H1 (cell line): ENCODE measurements around the gene DRAM1. TPM values are rescaled to one million over a fixed set of nuclear protein-coding genes. Genes with fewer than 3 reads are reported as not detected.

Source experiments
- CBX5 ChIP-seq: fragments of 300-800, 300-1000 bp; sonication (generic); IDR thresholded peaks from 2 replicates; pipeline ENCODE4 v1.7.1; 2016; ENCODE audit warnings: antibody characterized with exemption, low read length, low read depth
- CREB1 ChIP-seq: IDR thresholded peaks from 2 replicates; pipeline ENCODE4 v1.6.1; 2012; ENCODE audit warnings: inconsistent platforms
- POU5F1 ChIP-seq: IDR thresholded peaks from 2 replicates; pipeline ENCODE4 v1.6.1; 2011; ENCODE audit warnings: low read depth, mild to moderate bottlenecking, low read length, moderate library complexity
- SIX5 ChIP-seq: IDR thresholded peaks from 2 replicates; pipeline ENCODE4 v1.6.1; 2011; ENCODE audit warnings: mild to moderate bottlenecking, low read depth, low read length
- TBP ChIP-seq: IDR thresholded peaks from 2 replicates; pipeline ENCODE4 v1.6.1; 2011; ENCODE audit warnings: low read depth, low read length, improper control_type of control experiment
- polyA plus RNA-seq, 7 experiments: library from polyadenylated mRNA; depleted of rRNA in 3 of 7; stranded (reverse) in 5 of 7; unstranded in 2 of 7; fragments of >200 nt in 5 of 7; fragments of 200-250 nt in 2 of 7; gene quantifications; 1 replicate in 5 of 7; 2 replicates in 1 of 7; 4 replicates in 1 of 7; pipeline versions ENCODE4 v1.2.1 to v1.2.3, GENCODE V29; 2011 to 2013; ENCODE audit warnings: missing spikeins in 2 of 7, mixed read lengths in 2 of 7
- total RNA-seq: library from RNA; stranded (reverse); fragmentation: NEBNext Ultra II Directional; extraction: Animal tissue kit (Norgen Biotek cat#: 25700); gene quantifications from 2 replicates; pipeline ENCODE4 v1.2.1, GENCODE V29; 2021

The DRAM1 gene
- total and polyA plus RNA-seq, 2 of the 8 experiments (the other 6 are each of a cell fraction or from before 2014, with no cell fraction given) = 4.6 to 6.2 TPM

DNA sequence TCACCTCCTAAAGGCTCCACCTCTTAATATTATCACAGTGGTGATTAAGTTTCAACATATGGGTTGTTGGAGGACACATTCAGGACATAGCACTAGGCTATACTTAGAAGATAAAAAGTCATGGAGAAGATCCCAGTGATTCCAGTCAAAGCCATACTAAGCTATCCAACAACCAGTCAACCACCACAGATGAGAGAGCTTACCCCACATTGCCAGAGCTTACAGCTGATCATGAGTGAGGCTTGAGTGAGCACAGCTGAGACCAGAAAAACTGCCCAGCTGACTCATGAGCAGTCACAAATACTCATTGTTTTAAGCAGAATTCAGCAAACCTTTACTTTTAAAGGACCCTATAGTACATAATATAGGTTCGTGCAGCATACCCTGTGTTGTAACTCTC, 85.1 kb downstream of the DRAM1 start (continued):
- no peak for TF ChIP-seq POU5F1
- no peak for TF ChIP-seq CREB1
- no peak for TF ChIP-seq TBP
- TF ChIP-seq CBX5 = no peak
- TF ChIP-seq SIX5 = no peak
